DND-41 (cell line): Measurements from ENCODE around the gene ZNF609.

Experiments used
- ATAC-seq: fragments of 200-7000 bp; cut with Tn5 transposase; 3 replicates; pipeline ENCODE4 v1.9.1; 2021; ENCODE audit warnings: low read depth; ENCODE audit not compliant: insufficient read depth
- DNase-seq: peaks from one replicate; pipeline ENCODE4 v3.0.0-alpha.2; 2020
- H2AFZ ChIP-seq: 2 replicates; pipeline ENCODE4 v1.6.0; 2012; ENCODE audit warnings: low read depth, low read length
- H3K27ac ChIP-seq: 2 replicates; pipeline ENCODE4 v1.5.1; 2012; ENCODE audit warnings: low read length, inconsistent platforms
- H3K27me3 ChIP-seq: fragments of 200-600 bp; sonication (generic); 2 replicates; pipeline ENCODE4 v1.6.0; 2012; ENCODE audit warnings: low read length, mild to moderate bottlenecking, inconsistent platforms; ENCODE audit not compliant: insufficient read depth, poor library complexity
- H3K36me3 ChIP-seq: 2 replicates; pipeline ENCODE4 v1.5.1; 2012; ENCODE audit warnings: low read length, inconsistent platforms; ENCODE audit not compliant: insufficient read depth
- H3K4me1 ChIP-seq: 2 replicates; pipeline ENCODE4 v1.5.1; 2012; ENCODE audit warnings: mild to moderate bottlenecking, low read length; ENCODE audit not compliant: insufficient read depth
- H3K4me2 ChIP-seq: 2 replicates; pipeline ENCODE4 v1.6.0; 2012; ENCODE audit warnings: mild to moderate bottlenecking, moderate library complexity, low read length, inconsistent platforms; ENCODE audit not compliant: insufficient read depth
- H3K4me3 ChIP-seq, 2 experiments: fragments of 200-600 bp in 1 of 2; shearing (Covaris generic) in 1 of 2; 2 replicates each; pipeline ENCODE4 v1.5.1; 2012 to 2016; ENCODE audit warnings: inconsistent platforms in 2 of 2, low read length in 2 of 2, mild to moderate bottlenecking in 2 of 2, low read depth in 1 of 2, moderate library complexity in 1 of 2
- H3K79me2 ChIP-seq: 2 replicates; pipeline ENCODE4 v1.6.0; 2012; ENCODE audit warnings: low read length, inconsistent platforms; ENCODE audit not compliant: insufficient read depth
- H3K9ac ChIP-seq: 2 replicates; pipeline ENCODE4 v1.6.0; 2012; ENCODE audit warnings: low read depth, mild to moderate bottlenecking, inconsistent platforms, low read length, moderate library complexity
- H3K9me3 ChIP-seq: 2 replicates; pipeline ENCODE4 v1.5.1; 2012; ENCODE audit warnings: low read length, moderate library complexity, mild to moderate bottlenecking, inconsistent platforms; ENCODE audit not compliant: insufficient read depth, severe bottlenecking
- H4K20me1 ChIP-seq: 2 replicates; pipeline ENCODE4 v1.6.0; 2012; ENCODE audit warnings: low read length; ENCODE audit not compliant: insufficient read depth
- CTCF ChIP-seq: IDR thresholded peaks from 2 replicates; pipeline ENCODE4 v1.5.1; 2012; ENCODE audit warnings: borderline replicate concordance, low read length, moderate library complexity, mild to moderate bottlenecking; ENCODE audit not compliant: poor library complexity, severe bottlenecking; ENCODE audit errors: extremely low read depth
- EZH2 ChIP-seq: IDR thresholded peaks from 3 replicates; pipeline ENCODE4 v1.6.1; 2012; ENCODE audit warnings: borderline replicate concordance, low read depth, mild to moderate bottlenecking, moderate library complexity, low read length, inconsistent platforms; ENCODE audit not compliant: severe bottlenecking

The ZNF609 gene

GRCh38 chr15:64515825-64516224, 55.4 kb downstream of the ZNF609 start:
- no peaks in the 10 kb centered on the region for H3K9me3 ChIP-seq
- no peaks in the 10 kb centered on the region; the same call in 1 of the 2 replicates for H3K36me3 ChIP-seq
- H3K9ac ChIP-seq = no peak overlapping the region
- peaks cover 5% of the 10 kb centered on the region; the same call in 1 of the 2 replicates for H3K4me1 ChIP-seq
- H3K4me2 ChIP-seq = no peak overlapping the region
- no peak overlapping the region for H3K27ac ChIP-seq
- no peaks in the 10 kb centered on the region for H4K20me1 ChIP-seq
- H2AFZ ChIP-seq = no peak overlapping the region
- no peak for TF ChIP-seq CTCF
- TF ChIP-seq EZH2 = no peak
- H3K4me3 ChIP-seq = no peak overlapping the region
- peaks cover 81% of the 10 kb centered on the region for H3K79me2 ChIP-seq
- DNase-seq (no peak), ATAC-seq (no peak)
- H3K27me3 ChIP-seq = no peaks in the 10 kb centered on the region

GRCh38 chr15:64519897-64520296, 59.5 kb downstream of the ZNF609 start:
- DNase-seq = no peak

GRCh38 chr15:64521201-64521600, 60.8 kb downstream of the ZNF609 start:
- peaks cover 88% of the 10 kb centered on the region for H3K79me2 ChIP-seq
- no peak overlapping the region for H3K4me2 ChIP-seq
- no peaks in the 10 kb centered on the region for H3K27me3 ChIP-seq
- TF ChIP-seq EZH2 = no peak
- TF ChIP-seq CTCF = no peak
- no peaks in the 10 kb centered on the region for H4K20me1 ChIP-seq
- H3K9ac ChIP-seq = no peak overlapping the region
- no peak overlapping the region for H3K4me3 ChIP-seq
- ATAC-seq (no peak), DNase-seq (no peak)
- no peaks in the 10 kb centered on the region; the same call in 1 of the 2 replicates for H3K36me3 ChIP-seq
- no peak overlapping the region for H3K27ac ChIP-seq
- no peaks in the 10 kb centered on the region for H3K9me3 ChIP-seq
- H2AFZ ChIP-seq = no peak overlapping the region
- no peaks in the 10 kb centered on the region; the same call in 1 of the 2 replicates for H3K4me1 ChIP-seq

More at GRCh38 chr15:64519897-64520296, 59.5 kb downstream of the ZNF609 start:
- no peaks in the 10 kb centered on the region for H3K4me1 ChIP-seq
- H3K36me3 ChIP-seq = no peaks in the 10 kb centered on the region; the same call in 1 of the 2 replicates
- H3K9ac ChIP-seq = no peak overlapping the region
- H3K79me2 ChIP-seq = peaks cover 86% of the 10 kb centered on the region
- no peaks in the 10 kb centered on the region for H3K27me3 ChIP-seq
- ATAC-seq = no peak
- no peaks in the 10 kb centered on the region for H3K9me3 ChIP-seq
- H2AFZ ChIP-seq = no peak overlapping the region
- no peak overlapping the region for H3K4me2 ChIP-seq
- TF ChIP-seq CTCF = no peak
- no peak for TF ChIP-seq EZH2
- H4K20me1 ChIP-seq = no peaks in the 10 kb centered on the region
- no peak overlapping the region for H3K27ac ChIP-seq
- H3K4me3 ChIP-seq = no peak overlapping the region

- no peak overlapping the region for H3K4me2 ChIP-seq
- no peaks in the 10 kb centered on the region for H3K9me3 ChIP-seq
- no peaks in the 10 kb centered on the region for H3K27me3 ChIP-seq
- H3K27ac ChIP-seq = no peak overlapping the region
- no peak overlapping the region for H2AFZ ChIP-seq
- H3K9ac ChIP-seq = no peak overlapping the region
- ATAC-seq (no peak), DNase-seq (no peak)
- no peak overlapping the region for H3K4me3 ChIP-seq
- H3K36me3 ChIP-seq = no peaks in the 10 kb centered on the region; the same call in 1 of the 2 replicates
- TF ChIP-seq CTCF (no peak), EZH2 (no peak)
- peaks cover 4% of the 10 kb centered on the region for H3K4me1 ChIP-seq
- H3K79me2 ChIP-seq = peaks cover 89% of the 10 kb centered on the region
- no peaks in the 10 kb centered on the region for H4K20me1 ChIP-seq
These were observed 61.4 kb downstream of the ZNF609 start for GRCh38 chr15:64521726-64522164.
